ENCODE data around the gene TMBIM6. TPM values are rescaled to one million over a fixed set of nuclear protein-coding genes. Genes with fewer than 3 reads are reported as not detected.
A peak's percentile ranks its signal among the peaks of the same experiment; 100 is the strongest.
"Not testable (repeated sequence)": the region's sequence is repeated elsewhere in the genome, so short reads cannot be mapped to it uniquely, and the experiment has no call there.

TMBIM6 gene
- total RNA-seq, 1 experiment from 2014 or later, result 413 TPM

GRCh38 chr12:49728446-49728845, 12.9 kb upstream of the TMBIM6 start:
- DNase-seq (ENCODE audit: low read depth), result no peak

GRCh38 chr12:49730050-49730449, 11.3 kb upstream of the TMBIM6 start:
- no peak for DNase-seq (ENCODE audit: low read depth)

GRCh38 chr12:49730568-49731101, 10.7 kb upstream of the TMBIM6 start:
- DNase-seq (ENCODE audit: low read depth), result no peak

GRCh38 chr12:49733219-49734017, 7.9 kb upstream of the TMBIM6 start:
- DNase-seq (ENCODE audit: low read depth), result no peak

GRCh38 chr12:49734900-49735299, 6.5 kb upstream of the TMBIM6 start:
- not testable (repeated sequence) for DNase-seq (ENCODE audit: low read depth)

- not testable (repeated sequence) for DNase-seq (ENCODE audit: low read depth)
These were observed 2.6 kb upstream of the TMBIM6 start for GRCh38 chr12:49738721-49739120.

GRCh38 chr12:49740277-49740676, 1.1 kb upstream of the TMBIM6 start:
- not testable (repeated sequence) for DNase-seq (ENCODE audit: low read depth)

- DNase-seq (ENCODE audit: low read depth), result peak; percentile 83
These were observed 694 bp downstream of the TMBIM6 start for GRCh38 chr12:49741882-49742620.

- no peak for DNase-seq (ENCODE audit: low read depth)
These were observed 3.1 kb downstream of the TMBIM6 start for GRCh38 chr12:49744363-49744885.

- DNase-seq (ENCODE audit: low read depth), result peak; percentile 55
These were observed 6.9 kb downstream of the TMBIM6 start for GRCh38 chr12:49748306-49748705.

- DNase-seq (ENCODE audit: low read depth), result no peak
These were observed 7.4 kb downstream of the TMBIM6 start for GRCh38 chr12:49748800-49749199.

- peak; percentile 58 for DNase-seq (ENCODE audit: low read depth)
These were observed 9.0 kb downstream of the TMBIM6 start for GRCh38 chr12:49750027-49750995.

- no peak for DNase-seq (ENCODE audit: low read depth)
These were observed 9.6 kb downstream of the TMBIM6 start for GRCh38 chr12:49750996-49751393.

GRCh38 chr12:49761677-49762467, 20.5 kb downstream of the TMBIM6 start:
- DNase-seq (ENCODE audit: low read depth), result no peak

GRCh38 chr12:49762468-49762847, 21.1 kb downstream of the TMBIM6 start:
- DNase-seq (ENCODE audit: low read depth), result no peak

GRCh38 chr12:49763006-49763591, 21.7 kb downstream of the TMBIM6 start:
- peak; percentile 36 for DNase-seq (ENCODE audit: low read depth)

GRCh38 chr12:49764126-49764525, 22.8 kb downstream of the TMBIM6 start:
- DNase-seq (ENCODE audit: low read depth), result no peak

GRCh38 chr12:49766115-49766455, 24.7 kb downstream of the TMBIM6 start:
- no peak for DNase-seq (ENCODE audit: low read depth)

GRCh38 chr12:49767333-49767732, 26.0 kb downstream of the TMBIM6 start:
- DNase-seq (ENCODE audit: low read depth), result peak; percentile 20

- DNase-seq (ENCODE audit: low read depth), result not testable (repeated sequence)
These were observed 31.7 kb downstream of the TMBIM6 start for GRCh38 chr12:49773102-49773501.

Measured in LHCN-M2 (cell line).